HepG2 (cell line): ENCODE data around the gene GNA12. TPM values are rescaled to one million over a fixed set of nuclear protein-coding genes. Genes with fewer than 3 reads are reported as not detected.
A peak's percentile ranks its signal among the peaks of the same experiment; 100 is the strongest.

Source experiments
- BCL3 ChIP-seq: sonication (generic); formaldehyde crosslinking; IDR thresholded peaks from 2 replicates; pipeline ENCODE4 v1.5.1; 2020; ENCODE audit warnings: mild to moderate bottlenecking, missing genetic modification reagents, moderate library complexity
- CHCHD3 ChIP-seq: sonication (generic); formaldehyde crosslinking; IDR thresholded peaks from 2 replicates; pipeline ENCODE4 v1.8.0; 2022; ENCODE audit warnings: mild to moderate bottlenecking, missing genetic modification reagents, moderate library complexity
- GMEB1 ChIP-seq: sonication (generic); formaldehyde crosslinking; IDR thresholded peaks from 2 replicates; pipeline ENCODE4 v1.5.1; 2020; ENCODE audit warnings: missing genetic modification reagents, mild to moderate bottlenecking, borderline replicate concordance
- HES4 ChIP-seq: sonication (generic); formaldehyde crosslinking; IDR thresholded peaks from 2 replicates; pipeline ENCODE4 v1.9.0; 2021; ENCODE audit warnings: mild to moderate bottlenecking, missing genetic modification reagents, borderline replicate concordance
- HOMEZ ChIP-seq: IDR thresholded peaks from 2 replicates; pipeline ENCODE4 v1.6.1; 2016; ENCODE audit warnings: low read depth
- KLF11 ChIP-seq: IDR thresholded peaks from 2 replicates; pipeline ENCODE4 v1.6.1; 2016; ENCODE audit warnings: missing compliant biosample characterization
- KMT2A ChIP-seq: sonication (generic); formaldehyde crosslinking; IDR thresholded peaks from 2 replicates; pipeline ENCODE4 v1.4.0; 2020; ENCODE audit warnings: missing genetic modification reagents
- MAFK ChIP-seq, 2 experiments: IDR thresholded peaks in 1 of 2; conservative IDR thresholded peaks in 1 of 2; 2 replicates each; pipeline ENCODE4 v1.6.1; 2011; ENCODE audit warnings: improper control_type of control experiment in 2 of 2, low read length in 2 of 2
- MTF1 ChIP-seq: sonication (generic); formaldehyde crosslinking; IDR thresholded peaks from 2 replicates; pipeline ENCODE4 v1.5.0; 2020; ENCODE audit warnings: missing genetic modification reagents
- NFE2L1 ChIP-seq: sonication (generic); formaldehyde crosslinking; IDR thresholded peaks from 2 replicates; pipeline ENCODE4 v1.4.0; 2020; ENCODE audit warnings: missing genetic modification reagents, mild to moderate bottlenecking, borderline replicate concordance
- NFYC ChIP-seq: IDR thresholded peaks from 2 replicates; pipeline ENCODE4 v1.6.1; 2016; ENCODE audit warnings: missing genetic modification reagents, missing compliant biosample characterization
- PAX8 ChIP-seq: sonication (generic); formaldehyde crosslinking; IDR thresholded peaks from 2 replicates; pipeline ENCODE4 v1.8.0; 2022; ENCODE audit warnings: mild to moderate bottlenecking, missing genetic modification reagents, borderline replicate concordance
- PHF21A ChIP-seq: sonication (generic); formaldehyde crosslinking; IDR thresholded peaks from 2 replicates; pipeline ENCODE4 v1.5.0; 2020; ENCODE audit warnings: mild to moderate bottlenecking, missing genetic modification reagents
- RNF2 ChIP-seq: fragments of 450-650 bp; conservative IDR thresholded peaks from 2 replicates; pipeline ENCODE4 v1.6.1; 2016; ENCODE audit warnings: low read depth
- TBP ChIP-seq: sonication (generic); formaldehyde crosslinking; IDR thresholded peaks from 2 replicates; pipeline ENCODE4 v1.5.0; 2020; ENCODE audit warnings: missing genetic modification reagents
- TFE3 ChIP-seq: IDR thresholded peaks from 2 replicates; pipeline ENCODE4 v1.6.1; 2016
- TRIM24 ChIP-seq: sonication (generic); formaldehyde crosslinking; IDR thresholded peaks from 2 replicates; pipeline ENCODE4 v1.8.0; 2022; ENCODE audit warnings: mild to moderate bottlenecking, missing genetic modification reagents
- ZFP37 ChIP-seq: sonication (generic); formaldehyde crosslinking; IDR thresholded peaks from 2 replicates; pipeline ENCODE4 v1.4.0; 2020; ENCODE audit warnings: missing genetic modification reagents, borderline replicate concordance
- ZNF329 ChIP-seq: sonication (generic); formaldehyde crosslinking; IDR thresholded peaks from 2 replicates; pipeline ENCODE4 v1.9.0; 2021; ENCODE audit warnings: low read depth, mild to moderate bottlenecking, missing genetic modification reagents
- ZNF639 ChIP-seq: conservative IDR thresholded peaks from 2 replicates; pipeline ENCODE4 v1.6.1; 2018; ENCODE audit warnings: missing genetic modification reagents
- ZNF788 ChIP-seq: sonication (generic); formaldehyde crosslinking; IDR thresholded peaks from 2 replicates; pipeline ENCODE4 v1.5.0; 2020; ENCODE audit warnings: mild to moderate bottlenecking, missing genetic modification reagents, borderline replicate concordance
- polyA plus RNA-seq, 8 experiments: library from polyadenylated mRNA; depleted of rRNA in 3 of 8; stranded (reverse) in 7 of 8; unstranded in 1 of 8; fragments of >200 nt; fragmentation: Illumina TruSeq in 4 of 8; extraction: Trizol in 4 of 8; gene quantifications; 2 replicates each; pipeline versions ENCODE4 v1.2.1 to v1.2.3, GENCODE V29; 2011 to 2016; ENCODE audit warnings: low read depth in 4 of 8, missing spikeins in 1 of 8, mixed read lengths in 1 of 8; ENCODE audit not compliant: insufficient read depth in 1 of 8
- total RNA-seq, 5 experiments: library from RNA; depleted of rRNA; stranded (reverse); fragments of >200 nt; fragmentation: Illumina TruSeq; extraction: Trizol; gene quantifications; 2 replicates each; pipeline ENCODE4 v1.2.3, GENCODE V29; 2016; ENCODE audit warnings: low read depth in 1 of 5

GNA12 gene
- total and polyA plus RNA-seq, 2 of the 13 experiments (the other 11 are each of a cell fraction or from before 2014, with no cell fraction given), result 16.2 to 50.9 TPM

- TF ChIP-seq KMT2A (CRISPR knock-in tag), result peak; percentile 49; the same call in 1 of the 2 replicates
- TF ChIP-seq TFE3 (CRISPR knock-in tag), result 0 out of 2 replicates have a peak, but pooled peaks have one; percentile 51
- TF ChIP-seq HES4 (CRISPR knock-in tag), result 0 out of 2 replicates have a peak, but pooled peaks have one; percentile 16
- TF ChIP-seq HOMEZ, result no peak
- TF ChIP-seq KLF11, result 0 out of 2 replicates have a peak, but pooled peaks have one; percentile 44
- no peak for TF ChIP-seq ZFP37
- peak; percentile 47; the same call in 1 of the 2 replicates for TF ChIP-seq RNF2
- TF ChIP-seq NFYC, result no peak
- no peak for TF ChIP-seq TRIM24
- no peak for TF ChIP-seq NFE2L1 (CRISPR knock-in tag)
- 0 out of 2 replicates have a peak, but pooled peaks have one; percentile 28 for TF ChIP-seq GMEB1 (CRISPR knock-in tag)
- no peak for TF ChIP-seq CHCHD3
- TF ChIP-seq PAX8 (CRISPR knock-in tag), result no peak
- TF ChIP-seq PHF21A, result peak; percentile 58; the same call in 1 of the 2 replicates
- no peak for TF ChIP-seq ZNF788
- TF ChIP-seq MAFK (conservative IDR thresholded peaks at IDR 0.05 in 1 of 2, IDR thresholded peaks at IDR 0.05 in 1 of 2; ENCODE audit: low read length in 2 of 2), result no peak
- no peak for TF ChIP-seq TBP (CRISPR knock-in tag)
- no peak for TF ChIP-seq MTF1 (CRISPR knock-in tag)
- TF ChIP-seq ZNF329 (CRISPR knock-in tag), result no peak
- 0 out of 2 replicates have a peak, but pooled peaks have one; percentile 50 for TF ChIP-seq ZNF639 (CRISPR knock-in tag)
- peak; percentile 75; the same call in 1 of the 2 replicates for TF ChIP-seq BCL3 (CRISPR knock-in tag)
Measured at GRCh38 chr7:2709553-2710285, 134.4 kb downstream of the GNA12 start (continued).
